Right lobe of liver (tissue), 6 donors: ENCODE data around the gene PDSS1. TPM values are rescaled to one million over a fixed set of nuclear protein-coding genes. Genes with fewer than 3 reads are reported as not detected.

Experiments used
- ATAC-seq, 4 donors: fragments of 200-7000 bp; cut with Tn5 transposase; one replicate each; pipeline ENCODE4 v1.9.1; 2020; ENCODE audit warnings: mild to moderate bottlenecking in 4 of 4, moderate library complexity in 4 of 4
- DNase-seq, 3 donors: peaks; one replicate each; pipeline ENCODE4 v3.0.0-alpha.2; 2020
- H3K27ac ChIP-seq, 3 donors: fragments of 200-600 bp; one replicate each; pipeline ENCODE4 v1.8.0; 2022
- H3K27me3 ChIP-seq, 2 donors: fragments of 200-600 bp; one replicate each; pipeline ENCODE4 v1.8.0; 2022
- H3K36me3 ChIP-seq, 4 donors: fragments of 200-600 bp; sonication (generic) in 1 of 4; one replicate each; pipeline versions ENCODE4 v1.5.1 to v1.8.0; 2017 to 2022; ENCODE audit warnings: control low read depth in 1 of 4
- H3K4me1 ChIP-seq, 4 donors: fragments of 200-600 bp; sonication (generic) in 1 of 4; one replicate each; pipeline versions ENCODE4 v1.5.1 to v1.8.0; 2017 to 2022; ENCODE audit warnings: control low read depth in 1 of 4
- H3K4me3 ChIP-seq, 3 donors: fragments of 200-600 bp; one replicate each; pipeline ENCODE4 v1.8.0; 2022
- H3K9me3 ChIP-seq, 4 donors: fragments of 200-600 bp; sonication (generic) in 1 of 4; one replicate each; pipeline versions ENCODE4 v1.5.1 to v1.8.0; 2017 to 2022; ENCODE audit warnings: control low read depth in 1 of 4
- CTCF ChIP-seq, 4 donors: fragments of 200-600 bp in 3 of 4; fragments of 450-650 bp in 1 of 4; IDR thresholded peaks; one replicate each; pipeline versions ENCODE4 v1.5.1 to v1.8.0; 2016 to 2022; ENCODE audit warnings: antibody characterized with exemption in 4 of 4, mild to moderate bottlenecking in 2 of 4
- POLR2A ChIP-seq: fragments of 450-650 bp; IDR thresholded peaks from one replicate; pipeline ENCODE4 v1.6.1; 2017; ENCODE audit warnings: antibody characterized with exemption, mild to moderate bottlenecking
- WGBS: methylation state at CpG from one replicate; pipeline ENCODE4 v1.1.6; 2018; ENCODE audit warnings: low coverage, low lambda C conversion rate; ENCODE audit not compliant: insufficient coverage; ENCODE audit errors: missing lambda C conversion rate; 5-methylcytosine and 5-hydroxymethylcytosine counted together
- intact Hi-C, 2 donors: fragments of 100-400 bp; cut with DNase I; formaldehyde crosslinking; loops; one replicate each; pipeline versions ENCODE4 v1.11.2 to v1.14.1; 2022
- total RNA-seq, 6 experiments: library from RNA; depleted of rRNA in 2 of 6; stranded (reverse); fragments of >200 nt in 2 of 6; fragmentation: NEBNext Ultra II Directional in 3 of 6; extraction: Animal tissue kit (Norgen Biotek cat#: 25700) in 3 of 6; gene quantifications; one replicate each; pipeline versions ENCODE4 v1.1.0 to v1.2.4, GENCODE V29; 2016 to 2023
- donor health status: DM: no; HTN: yes; CAD: no.
- donor health status: DM: no; HTN: no; CAD: no.
- donor health status: DM: no; HTN: no; CAD: no.
- donor health status: DM: no; HTN: yes; CAD: no.
- donor health status: DM: no; HTN: yes; CAD: no.

PDSS1 gene
- total RNA-seq, 6 experiments from 2014 or later, result 2.3 to 15.9 (median 4.1) TPM

GRCh38 chr10:26703096-26703495 lies 5.6 kb downstream of the PDSS1 start:
- no peak for DNase-seq
- intact Hi-C loops, result no loop called here
- no peak for ATAC-seq

DNA sequence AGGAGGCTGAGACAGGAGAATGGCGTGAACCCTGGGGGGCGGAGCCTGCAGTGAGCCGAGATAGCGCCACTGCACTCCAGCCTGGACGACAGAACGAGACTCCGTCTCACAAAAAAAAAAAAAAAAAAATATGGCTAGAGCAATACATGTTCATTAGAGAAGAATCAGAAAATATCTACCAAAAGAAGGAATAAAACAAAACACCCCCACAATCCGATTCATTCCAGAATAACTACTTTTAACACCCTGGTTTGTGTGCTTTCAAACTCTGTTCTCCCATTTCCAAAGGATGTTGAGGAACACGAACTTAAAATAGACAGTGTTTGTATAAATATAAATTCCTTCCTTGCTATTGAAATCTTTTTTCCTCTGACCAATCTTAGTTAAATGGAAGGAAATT lies 6.5 kb downstream of the PDSS1 start:
- DNase-seq (no peak), ATAC-seq (no peak)
- H3K27ac ChIP-seq, result no peak overlapping the region
- no peaks in the 10 kb centered on the region for H3K27me3 ChIP-seq
- H3K9me3 ChIP-seq, result no peaks in the 10 kb centered on the region
- H3K4me1 ChIP-seq, result peaks cover 0 to 7% (median 3%) of the 10 kb centered on the region in 4 donors
- intact Hi-C loops, result no loop called here
- WGBS, result 68% methylated on average over 5 of the region's 9 CpGs
- no peak overlapping the region for H3K4me3 ChIP-seq
- TF ChIP-seq CTCF (IDR thresholded peaks at IDR 0.05) (no peak), POLR2A (no peak)
- H3K36me3 ChIP-seq, result peaks cover 0 to 10% (median 1%) of the 10 kb centered on the region in 4 donors

More at GRCh38 chr10:26703096-26703495, 5.6 kb downstream of the PDSS1 start:
- H3K27ac ChIP-seq, result no peak overlapping the region
- WGBS, result 82% methylated on average over 4 of the region's 4 CpGs
- TF ChIP-seq CTCF (IDR thresholded peaks at IDR 0.05) (no peak), POLR2A (no peak)
- peaks cover 0 to 15% (median 3%) of the 10 kb centered on the region in 4 donors for H3K4me1 ChIP-seq
- H3K9me3 ChIP-seq, result no peaks in the 10 kb centered on the region
- H3K36me3 ChIP-seq, result peaks cover 0 to 6% (median 1%) of the 10 kb centered on the region in 4 donors
- H3K4me3 ChIP-seq, result no peak overlapping the region
- H3K27me3 ChIP-seq, result no peaks in the 10 kb centered on the region

GRCh38 chr10:26706206-26706605 lies 8.7 kb downstream of the PDSS1 start:
- intact Hi-C loops, result no loop called here
- H3K27ac ChIP-seq, result no peak overlapping the region
- ATAC-seq (peak; percentile 17 to 73 (median 40)), DNase-seq (no peak)
- H3K27me3 ChIP-seq, result no peaks in the 10 kb centered on the region
- H3K4me1 ChIP-seq, result peaks cover 0 to 4% (median 2%) of the 10 kb centered on the region in 4 donors
- H3K4me3 ChIP-seq, result no peak overlapping the region
- peaks cover 0 to 10% (median 1%) of the 10 kb centered on the region in 4 donors for H3K36me3 ChIP-seq
- no peak for TF ChIP-seq POLR2A
- no peak for TF ChIP-seq CTCF (IDR thresholded peaks at IDR 0.05)
- 63% methylated on average over 2 of the region's 6 CpGs for WGBS
- H3K9me3 ChIP-seq, result no peaks in the 10 kb centered on the region

- peaks cover 0 to 10% (median 1%) of the 10 kb centered on the region in 4 donors for H3K36me3 ChIP-seq
- 88% methylated on average over 3 of the region's 10 CpGs for WGBS
- H3K27ac ChIP-seq, result no peak overlapping the region
Measured at GRCh38 chr10:26706936-26707335, 9.4 kb downstream of the PDSS1 start.

DNA sequence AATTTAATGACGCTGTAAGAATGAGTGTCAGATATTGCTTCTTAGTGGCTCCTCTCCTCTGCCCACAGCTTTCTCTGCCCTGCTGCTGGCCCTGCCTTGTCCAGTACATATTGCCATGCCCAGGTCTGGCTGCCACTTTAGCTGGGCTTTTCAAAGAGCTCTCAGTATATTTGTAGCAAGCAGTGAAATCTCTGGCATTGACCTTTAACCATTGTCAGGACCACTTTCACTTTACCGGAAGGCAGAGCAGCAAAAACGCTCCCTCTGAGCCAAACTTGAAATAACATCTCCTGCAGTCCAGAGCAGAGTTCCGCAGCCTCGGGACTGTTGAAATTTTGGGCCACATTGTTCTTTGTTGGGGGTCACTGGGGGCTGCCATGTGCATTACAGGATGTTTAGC lies 13.8 kb downstream of the PDSS1 start:
- intact Hi-C loops, result no loop called here
- TF ChIP-seq CTCF (IDR thresholded peaks at IDR 0.05) (no peak), POLR2A (no peak)
- DNase-seq, result no peak
- H3K4me1 ChIP-seq, result no peaks in the 10 kb centered on the region
- no peaks in the 10 kb centered on the region for H3K9me3 ChIP-seq
- peaks cover 0 to 7% (median 1%) of the 10 kb centered on the region in 4 donors for H3K36me3 ChIP-seq
- ATAC-seq, result peak in 1 of 4 donors; percentile 79
- no peaks in the 10 kb centered on the region for H3K27me3 ChIP-seq
- whole genome bisulfite sequencing, result 34% methylated on average over 5 of the region's 5 CpGs
- no peak overlapping the region for H3K27ac ChIP-seq
- H3K4me3 ChIP-seq, result no peak overlapping the region

More at GRCh38 chr10:26706936-26707335, 9.4 kb downstream of the PDSS1 start:
- no peak for TF ChIP-seq POLR2A
- H3K4me3 ChIP-seq, result no peak overlapping the region
- DNase-seq (no peak), ATAC-seq (no peak)
- no peaks in the 10 kb centered on the region for H3K9me3 ChIP-seq
- H3K27me3 ChIP-seq, result no peaks in the 10 kb centered on the region
- H3K4me1 ChIP-seq, result no peaks in the 10 kb centered on the region
- intact Hi-C loops, result no loop called here
